Uterus (tissue), 2 donors: ENCODE measurements around the gene XYLT1.

Experiments used
- CTCF ChIP-seq, 4 experiments: fragments of 200-600 bp in 2 of 4; fragments of 450-650 bp in 2 of 4; sonication (generic) in 2 of 4; IDR thresholded peaks; one replicate each; pipeline ENCODE4 v1.5.1; 2016 to 2019; ENCODE audit warnings: antibody characterized with exemption in 4 of 4, mild to moderate bottlenecking in 2 of 4, moderate library complexity in 1 of 4
- POLR2A ChIP-seq, 2 donors: fragments of 450-650 bp; IDR thresholded peaks; one replicate each; pipeline ENCODE4 v1.6.1; 2016; ENCODE audit warnings: antibody characterized with exemption in 2 of 2, mild to moderate bottlenecking in 1 of 2, moderate library complexity in 1 of 2

GRCh38 chr16:17259751-17260270, 210.9 kb downstream of the XYLT1 start:
- TF ChIP-seq CTCF (IDR thresholded peaks at IDR 0.05) = no peak
- TF ChIP-seq POLR2A (IDR thresholded peaks at IDR 0.05) = no peak
